ENCODE measurements around the gene ASIC2. TPM values are rescaled to one million over a fixed set of nuclear protein-coding genes. Genes with fewer than 3 reads are reported as not detected.
A peak's percentile ranks its signal among the peaks of the same experiment; 100 is the strongest.

ASIC2 gene
- total RNA-seq, 1 experiment from 2014 or later = not detected

DNA sequence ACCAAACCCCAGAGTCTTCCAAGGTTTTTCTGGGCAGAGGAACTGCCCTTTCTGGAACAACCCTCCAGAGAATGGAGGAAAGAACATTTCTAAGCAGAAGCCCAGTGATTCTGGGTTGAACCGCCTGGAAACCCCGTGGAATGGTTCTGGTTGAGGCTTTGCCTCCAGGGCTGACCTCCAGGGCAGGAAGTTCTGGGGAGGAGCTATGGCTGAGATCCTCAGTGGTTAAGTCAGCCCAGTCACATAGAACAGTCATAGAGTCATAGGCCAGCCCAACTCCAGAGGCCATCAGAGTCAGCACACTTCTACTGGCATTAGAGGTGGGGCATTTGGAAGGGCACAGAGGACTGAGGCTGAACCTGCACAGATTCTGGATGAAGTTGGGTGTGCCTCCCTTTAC lies 235.5 kb downstream of the ASIC2 start:
- Histone ChIP-seq H3K9me3 (no peaks in the 10 kb centered on the region), H3K27me3 (no peaks in the 10 kb centered on the region), H3K4me3 (no peak overlapping the region), H3K36me3 (no peaks in the 10 kb centered on the region)
- no peak for DNase-seq

DNA sequence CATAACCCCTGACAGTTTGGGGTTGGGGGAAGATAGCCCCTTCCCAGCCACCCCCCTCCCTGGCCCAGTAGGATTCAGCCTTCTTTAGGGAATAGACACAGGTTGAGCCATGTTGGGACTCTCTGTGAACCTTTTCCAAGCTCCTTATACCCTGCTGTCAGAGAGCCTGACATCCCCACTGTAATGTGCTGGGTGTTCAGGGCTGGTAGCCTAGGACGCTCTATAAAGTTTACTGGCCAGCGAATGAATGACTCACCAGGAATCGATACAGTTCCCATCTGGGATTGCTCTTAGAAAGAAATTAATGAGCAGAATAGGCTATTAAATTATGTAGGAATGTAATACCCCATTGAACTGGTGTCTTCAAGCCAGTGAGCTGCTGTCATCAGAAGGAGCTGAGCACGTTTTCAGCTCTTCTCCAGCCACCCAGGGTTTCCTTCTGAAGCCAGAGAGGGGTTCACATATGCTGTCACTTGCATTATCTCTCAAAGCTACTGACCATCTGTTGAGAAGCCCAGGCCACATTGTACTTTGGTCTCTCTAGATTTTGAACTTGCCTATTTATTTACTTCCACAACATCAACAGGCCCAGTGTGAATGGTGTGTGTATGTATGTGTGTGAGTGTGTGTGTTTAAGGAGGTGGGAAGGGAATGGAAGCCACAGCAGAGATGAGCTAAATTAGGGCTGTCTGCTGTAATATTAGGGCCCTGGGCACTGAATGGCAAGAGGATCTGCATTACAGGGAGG lies 236.5 kb downstream of the ASIC2 start:
- Histone ChIP-seq H3K36me3 (no peaks in the 10 kb centered on the region), H3K9me3 (no peaks in the 10 kb centered on the region), H3K27me3 (no peaks in the 10 kb centered on the region), H3K4me3 (no peak overlapping the region)
- DNase-seq = no peak

DNA sequence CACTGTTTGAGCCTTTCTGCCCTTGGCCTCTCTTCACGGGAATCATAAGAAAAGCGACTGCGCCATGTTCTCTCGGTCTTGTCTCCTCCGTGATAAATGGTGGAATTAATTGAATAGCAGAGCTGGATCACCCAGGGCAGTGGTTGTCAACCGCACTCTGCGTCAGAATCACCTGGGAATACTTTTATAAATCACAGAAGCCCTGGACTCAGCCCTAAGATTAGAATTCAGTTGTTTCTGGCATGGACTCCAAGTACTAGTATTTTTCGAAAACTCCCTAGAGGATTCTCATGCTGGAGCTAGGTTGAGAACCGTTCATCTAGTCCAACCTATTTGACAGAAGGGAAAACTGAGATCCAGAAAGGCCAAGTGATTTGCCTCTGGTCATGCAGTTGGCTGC lies 237.3 kb downstream of the ASIC2 start:
- no peaks in the 10 kb centered on the region for H3K27me3 ChIP-seq
- no peak overlapping the region for H3K4me3 ChIP-seq
- H3K36me3 ChIP-seq = no peaks in the 10 kb centered on the region
- no peak for DNase-seq
- no peaks in the 10 kb centered on the region for H3K9me3 ChIP-seq

DNA sequence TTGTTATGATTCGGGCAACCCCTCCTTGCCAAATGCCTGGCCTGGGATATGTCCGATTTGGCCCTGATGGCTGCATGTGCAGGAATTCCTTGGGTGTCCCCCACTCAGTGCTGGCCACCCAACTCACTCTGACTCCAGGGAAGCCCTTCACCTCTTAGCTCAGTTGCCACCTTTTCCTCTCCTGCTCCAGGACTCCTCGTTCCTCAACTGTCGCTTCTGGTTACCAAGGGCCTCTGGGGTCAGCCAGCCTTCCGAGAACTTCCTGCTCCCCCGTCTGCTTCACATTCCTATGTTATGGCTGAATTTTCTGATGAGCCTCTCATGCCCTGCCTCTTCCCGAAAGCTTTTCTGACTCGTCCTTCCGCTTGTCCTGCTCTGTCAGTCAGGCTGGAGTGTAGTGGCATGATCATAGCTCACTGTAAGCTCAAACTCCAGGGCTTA lies 237.9 kb downstream of the ASIC2 start:
- H3K36me3 ChIP-seq = no peaks in the 10 kb centered on the region
- no peaks in the 10 kb centered on the region for H3K27me3 ChIP-seq
- H3K4me3 ChIP-seq = no peak overlapping the region
- H3K9me3 ChIP-seq = no peaks in the 10 kb centered on the region
- no peak for DNase-seq

DNA sequence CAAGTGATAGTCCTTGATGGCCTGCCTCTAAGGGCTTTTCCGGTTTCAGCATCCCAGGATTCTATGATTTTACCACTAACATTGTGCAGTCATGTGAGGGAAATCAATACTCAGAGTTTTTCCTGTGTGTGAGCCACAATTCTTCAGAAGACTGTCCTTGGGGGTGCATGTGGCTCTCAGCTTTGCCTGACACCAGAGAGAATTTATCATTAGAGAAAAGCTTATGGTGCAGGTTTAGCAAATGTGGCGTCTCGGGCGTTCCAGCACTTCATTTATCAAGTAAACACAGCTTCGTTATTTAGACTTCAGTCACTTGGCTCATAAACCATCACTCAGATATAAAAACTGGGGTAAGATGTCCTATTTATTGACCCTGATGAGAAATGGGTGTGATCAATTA lies 238.7 kb downstream of the ASIC2 start:
- Histone ChIP-seq H3K4me3 (no peak overlapping the region), H3K36me3 (no peaks in the 10 kb centered on the region), H3K9me3 (no peaks in the 10 kb centered on the region), H3K27me3 (peaks cover 2% of the 10 kb centered on the region; the same call in 1 of the 2 replicates)
- no peak for DNase-seq

DNA sequence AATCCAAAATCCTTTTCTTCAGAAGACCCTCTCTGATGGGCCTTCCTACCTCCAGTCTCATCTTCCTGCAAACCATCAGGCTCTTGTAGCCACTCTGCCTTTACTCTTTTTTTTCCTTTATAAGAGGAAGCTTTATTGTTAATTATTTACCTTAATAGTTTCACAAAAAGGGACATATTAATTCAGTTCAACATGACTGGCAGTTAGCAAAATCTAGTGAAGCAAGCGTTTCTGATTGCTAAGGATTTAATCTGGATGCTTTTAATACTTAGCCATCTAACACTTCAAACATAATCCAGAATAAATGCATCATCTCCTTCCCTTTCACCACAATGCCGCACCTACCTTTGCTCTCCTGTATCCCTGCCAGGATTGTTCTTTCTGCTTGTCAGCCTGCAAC lies 239.4 kb downstream of the ASIC2 start:
- Histone ChIP-seq H3K27me3 (peaks cover 2% of the 10 kb centered on the region; the same call in 1 of the 2 replicates), H3K36me3 (no peaks in the 10 kb centered on the region), H3K4me3 (no peak overlapping the region), H3K9me3 (no peaks in the 10 kb centered on the region)
- no peak for DNase-seq

DNA sequence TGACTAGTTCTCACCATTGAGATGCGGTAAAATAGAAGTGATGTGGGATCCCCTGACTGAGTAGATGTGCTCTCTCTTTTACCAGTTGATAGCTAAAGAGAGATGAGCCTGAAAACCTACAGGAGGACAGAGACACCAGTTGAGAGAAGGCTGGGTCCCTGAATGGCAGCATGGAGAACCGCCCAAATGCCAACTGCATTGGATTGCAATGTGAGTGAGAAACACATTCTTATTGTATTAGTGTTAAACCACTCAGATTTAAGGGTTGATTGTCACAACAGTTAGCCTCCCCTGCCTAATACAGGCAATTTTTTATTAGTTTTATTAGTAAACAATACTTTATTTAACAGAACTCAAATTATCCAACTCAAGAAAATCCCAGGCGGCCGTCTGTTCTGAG lies 240.2 kb downstream of the ASIC2 start:
- Histone ChIP-seq H3K4me3 (no peak overlapping the region), H3K9me3 (no peaks in the 10 kb centered on the region), H3K27me3 (peaks cover 2% of the 10 kb centered on the region; the same call in 1 of the 2 replicates), H3K36me3 (no peaks in the 10 kb centered on the region)
- peak; percentile 6 for DNase-seq

DNA sequence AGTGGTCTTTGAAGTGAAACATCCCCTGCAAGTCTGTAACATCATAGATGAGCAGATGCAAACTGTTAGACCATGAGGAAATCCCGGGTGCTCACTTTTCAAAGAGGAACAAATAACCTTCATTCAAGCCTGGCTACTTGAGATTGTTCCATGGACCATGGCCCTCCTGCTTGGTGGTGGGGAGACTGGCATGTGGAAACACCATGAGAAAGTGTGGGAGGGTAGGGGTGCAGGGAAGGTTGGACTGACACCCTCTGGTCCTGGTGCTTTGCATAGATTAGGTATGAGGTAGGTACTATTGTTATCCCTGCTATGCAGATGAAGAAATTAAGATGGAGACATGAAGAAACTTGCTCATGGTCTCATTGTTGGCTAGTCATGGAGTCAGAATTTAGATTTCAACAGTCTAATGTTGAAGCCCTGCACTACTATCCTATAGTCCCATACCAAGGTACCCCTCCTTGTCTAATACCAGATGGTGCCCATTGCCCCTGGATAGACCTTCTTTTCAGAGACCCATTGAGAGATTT lies 242.4 kb downstream of the ASIC2 start:
- Histone ChIP-seq H3K36me3 (no peaks in the 10 kb centered on the region), H3K9me3 (no peaks in the 10 kb centered on the region), H3K4me3 (no peak overlapping the region), H3K27me3 (peaks cover 2% of the 10 kb centered on the region; the same call in 1 of the 2 replicates)
- no peak for DNase-seq

DNA sequence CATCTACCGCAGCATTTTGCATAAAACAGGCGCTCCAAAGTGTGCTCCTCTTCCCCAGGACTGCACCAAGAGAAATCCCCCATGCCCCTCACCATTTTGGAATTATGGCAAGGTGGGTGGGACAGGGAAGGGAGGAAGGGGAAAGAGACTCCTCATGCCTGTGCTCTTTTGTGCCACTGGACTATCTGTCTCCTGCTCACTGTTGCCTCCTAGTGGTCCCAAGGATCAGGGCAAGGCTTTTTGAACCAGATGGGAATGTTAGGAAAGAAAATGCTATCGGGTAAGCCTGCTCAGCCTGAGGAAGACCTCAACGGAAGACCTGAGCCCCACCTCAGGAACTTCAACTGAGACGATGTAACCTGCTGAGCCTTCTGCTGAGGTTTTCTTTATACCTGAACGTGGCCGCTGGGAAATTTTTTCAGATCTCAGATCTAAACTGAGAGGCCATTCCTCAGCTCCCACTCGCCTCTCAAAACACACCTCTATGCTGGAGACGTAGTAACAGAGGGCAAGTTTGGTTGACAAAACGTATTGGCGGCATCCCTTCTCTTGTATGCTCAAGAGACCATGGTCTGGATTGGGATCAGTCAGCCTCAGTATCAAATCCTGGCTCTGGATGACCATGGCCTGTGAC lies 243.2 kb downstream of the ASIC2 start:
- H3K9me3 ChIP-seq = no peaks in the 10 kb centered on the region
- DNase-seq = peak; percentile 19
- H3K4me3 ChIP-seq = no peak overlapping the region

DNA sequence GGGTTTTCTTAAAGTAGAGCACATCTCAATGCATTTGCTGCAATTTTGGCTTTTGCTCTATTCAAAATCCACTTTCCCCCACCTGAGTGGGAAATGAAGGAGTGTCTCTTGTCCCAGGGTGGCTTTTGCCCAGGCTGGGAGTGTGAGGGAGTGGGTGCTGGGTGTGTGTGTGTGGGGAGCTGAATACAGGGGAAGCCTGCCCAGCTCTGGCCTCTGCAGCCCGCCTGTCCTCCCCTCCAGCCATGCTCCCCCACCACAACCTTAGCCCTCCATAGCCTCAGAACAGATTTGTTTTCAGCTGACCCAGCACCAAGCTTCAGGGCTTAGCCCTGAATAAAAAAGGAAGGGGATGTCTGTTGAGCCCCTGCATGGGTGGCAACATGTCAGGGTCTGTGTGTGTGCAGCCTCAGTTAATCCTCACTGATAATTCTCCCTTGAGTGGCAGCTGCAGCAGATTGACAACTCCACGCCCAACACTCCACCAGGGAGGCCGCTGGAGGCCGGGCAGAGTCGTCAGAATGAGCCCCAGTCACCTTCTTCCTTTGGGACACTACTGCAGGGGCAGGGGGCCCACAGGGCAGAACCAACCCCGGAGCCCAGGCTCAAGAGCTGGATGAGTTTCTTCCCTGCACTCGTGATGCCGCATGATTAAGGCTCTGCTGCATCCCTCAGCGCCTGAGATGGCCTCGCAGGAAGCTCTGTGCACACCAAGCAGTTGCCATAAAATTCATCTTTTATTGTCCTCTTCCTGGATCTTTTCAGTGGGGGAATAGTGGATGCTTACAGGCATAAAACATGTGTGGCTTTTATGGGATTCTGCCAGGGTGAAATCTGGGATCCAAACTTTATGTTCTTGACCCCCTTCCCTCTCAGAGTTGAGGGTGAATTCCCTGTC lies 246.5 kb downstream of the ASIC2 start:
- no peak for DNase-seq
- Histone ChIP-seq H3K36me3 (no peaks in the 10 kb centered on the region), H3K27me3 (peaks cover 2% of the 10 kb centered on the region; the same call in 1 of the 2 replicates), H3K4me3 (no peak overlapping the region), H3K9me3 (no peaks in the 10 kb centered on the region)

More for the DNA sequence above, 243.2 kb downstream of the ASIC2 start:
- H3K27me3 ChIP-seq = peaks cover 2% of the 10 kb centered on the region; the same call in 1 of the 2 replicates
- no peaks in the 10 kb centered on the region for H3K36me3 ChIP-seq

DNA sequence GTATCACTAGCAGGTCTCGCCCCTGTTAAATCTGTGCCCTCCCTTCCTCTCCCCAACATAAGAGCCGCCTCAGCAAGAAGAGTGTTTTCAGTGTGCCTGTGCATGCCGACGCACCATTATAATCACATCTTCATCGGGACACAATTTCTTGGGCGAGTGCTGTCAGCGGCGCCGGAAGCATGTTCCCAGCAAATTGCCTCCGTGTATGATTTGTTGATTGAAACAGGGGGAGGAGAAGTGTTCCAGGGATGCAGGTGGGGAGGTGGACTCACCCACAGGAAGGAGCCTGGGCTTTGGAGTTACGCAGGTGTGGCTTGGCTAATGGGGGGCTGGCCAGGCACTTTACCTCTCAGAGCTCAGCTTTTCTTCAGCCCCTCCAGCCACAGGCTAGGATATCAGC lies 247.9 kb downstream of the ASIC2 start:
- H3K4me3 ChIP-seq = no peak overlapping the region
- no peaks in the 10 kb centered on the region for H3K9me3 ChIP-seq
- DNase-seq = no peak
- H3K27me3 ChIP-seq = peaks cover 2% of the 10 kb centered on the region; the same call in 1 of the 2 replicates
- no peaks in the 10 kb centered on the region for H3K36me3 ChIP-seq

DNA sequence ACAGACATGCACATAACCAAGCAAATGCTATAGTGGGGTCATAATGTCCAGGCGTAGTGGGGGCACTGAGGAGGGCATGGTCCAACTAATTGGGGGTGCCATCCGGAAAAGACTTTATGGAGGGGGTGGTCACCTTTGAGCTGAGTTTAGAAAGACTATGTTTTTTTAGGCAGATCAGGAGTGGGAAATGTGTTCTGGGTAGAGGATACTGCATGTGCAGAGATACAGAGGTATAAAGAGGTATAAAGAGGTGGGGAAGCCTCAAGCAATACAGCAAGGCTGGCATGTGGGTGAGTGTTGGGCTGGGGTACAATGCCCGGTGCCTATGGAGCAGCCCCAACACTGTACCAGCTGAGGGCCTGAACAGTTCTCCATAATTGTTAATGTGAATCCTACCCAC lies 248.3 kb downstream of the ASIC2 start:
- no peak for DNase-seq
- peaks cover 2% of the 10 kb centered on the region; the same call in 1 of the 2 replicates for H3K27me3 ChIP-seq

DNA sequence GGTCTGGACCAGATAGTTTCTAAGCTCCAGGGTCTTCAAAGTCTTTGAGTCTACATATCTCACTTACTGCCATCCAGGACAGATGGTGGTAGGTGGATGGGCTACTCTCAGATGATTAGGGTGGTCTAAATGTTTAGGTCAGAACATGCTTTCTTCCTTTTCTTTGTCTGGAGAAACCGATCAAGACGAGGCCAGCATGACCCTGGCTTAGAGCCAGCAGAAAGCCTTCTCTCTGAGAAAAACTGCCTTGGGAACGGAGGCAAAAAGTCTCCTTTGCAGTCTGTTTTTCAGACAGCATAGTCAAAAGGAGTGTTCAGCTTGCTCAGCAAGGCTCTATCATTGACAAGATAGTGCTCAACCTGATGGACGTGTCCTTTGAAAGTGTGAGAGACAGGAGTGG lies 252.6 kb downstream of the ASIC2 start:
- DNase-seq = no peak
- Histone ChIP-seq H3K27me3 (no peaks in the 10 kb centered on the region), H3K4me3 (no peak overlapping the region), H3K36me3 (no peaks in the 10 kb centered on the region), H3K9me3 (no peaks in the 10 kb centered on the region)

More for the DNA sequence above, 248.3 kb downstream of the ASIC2 start:
- H3K9me3 ChIP-seq = no peaks in the 10 kb centered on the region
- H3K4me3 ChIP-seq = no peak overlapping the region
- H3K36me3 ChIP-seq = no peaks in the 10 kb centered on the region

DNA sequence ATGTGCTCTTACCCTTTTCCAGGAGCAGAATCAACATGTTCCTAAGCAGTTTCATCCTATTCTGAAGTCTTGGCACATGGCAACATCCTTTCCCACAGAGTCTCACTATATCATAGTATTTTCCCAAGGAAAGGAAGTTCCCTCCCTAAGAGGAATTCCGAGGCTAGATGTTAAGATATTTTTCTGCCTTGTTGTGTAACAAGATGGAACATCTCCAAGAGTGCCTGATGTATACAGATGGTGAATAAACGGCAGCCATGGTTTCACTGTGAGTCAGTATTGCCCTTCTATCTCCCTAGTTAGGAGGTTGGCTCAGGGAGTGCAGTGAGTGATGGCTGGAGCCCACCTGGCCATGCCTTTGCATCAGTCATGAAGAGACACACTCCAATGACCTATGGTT lies 253.2 kb downstream of the ASIC2 start:
- Histone ChIP-seq H3K9me3 (no peaks in the 10 kb centered on the region), H3K4me3 (no peak overlapping the region), H3K27me3 (no peaks in the 10 kb centered on the region), H3K36me3 (no peaks in the 10 kb centered on the region)
- DNase-seq = peak; percentile 28

DNA sequence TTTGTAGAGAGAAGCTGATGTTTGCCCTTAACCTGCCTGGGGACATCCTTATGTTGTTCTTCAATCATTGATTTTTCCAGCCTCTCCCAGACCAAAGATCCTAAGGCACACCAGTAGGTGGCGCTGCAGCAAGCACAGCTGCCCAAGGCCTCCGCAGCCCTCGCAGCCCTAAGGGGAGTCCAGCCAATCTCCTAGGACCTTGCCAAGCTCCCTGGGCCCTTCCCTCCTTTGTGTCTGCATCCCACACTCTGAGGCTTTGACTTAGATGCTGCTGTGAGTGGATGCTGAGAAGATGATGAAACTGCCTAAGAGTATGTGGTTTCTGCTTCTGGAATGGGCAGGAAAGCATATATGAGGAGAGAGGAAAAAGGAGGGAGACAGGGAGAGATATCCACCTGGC lies 254.4 kb downstream of the ASIC2 start:
- Histone ChIP-seq H3K4me3 (no peak overlapping the region), H3K36me3 (no peaks in the 10 kb centered on the region), H3K27me3 (no peaks in the 10 kb centered on the region), H3K9me3 (no peaks in the 10 kb centered on the region)
- DNase-seq = peak; percentile 15

DNA sequence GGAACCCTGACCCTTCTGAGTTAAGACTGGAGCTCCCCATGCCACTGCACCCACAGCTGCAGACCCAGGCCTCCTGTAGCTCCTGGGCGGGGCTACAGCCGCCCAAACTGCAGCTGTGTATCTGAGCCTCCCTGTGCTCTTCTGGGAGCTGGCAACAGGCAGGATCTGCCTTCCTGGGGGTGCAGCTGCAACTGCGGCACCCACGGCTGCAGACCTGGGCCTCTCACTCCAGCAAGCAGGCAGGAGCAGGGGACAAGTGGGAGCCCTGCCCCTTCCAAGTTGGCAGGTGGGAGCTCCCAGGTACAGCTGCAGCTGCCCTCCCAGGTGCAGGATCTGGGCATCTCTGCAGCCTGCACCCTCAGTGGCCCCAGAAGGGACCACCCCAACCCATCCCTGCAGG lies 259.9 kb downstream of the ASIC2 start:
- no peak overlapping the region for H3K4me3 ChIP-seq
- no peaks in the 10 kb centered on the region for H3K36me3 ChIP-seq
- H3K27me3 ChIP-seq = peaks cover 7% of the 10 kb centered on the region
- no peaks in the 10 kb centered on the region for H3K9me3 ChIP-seq
- DNase-seq = no peak

DNA sequence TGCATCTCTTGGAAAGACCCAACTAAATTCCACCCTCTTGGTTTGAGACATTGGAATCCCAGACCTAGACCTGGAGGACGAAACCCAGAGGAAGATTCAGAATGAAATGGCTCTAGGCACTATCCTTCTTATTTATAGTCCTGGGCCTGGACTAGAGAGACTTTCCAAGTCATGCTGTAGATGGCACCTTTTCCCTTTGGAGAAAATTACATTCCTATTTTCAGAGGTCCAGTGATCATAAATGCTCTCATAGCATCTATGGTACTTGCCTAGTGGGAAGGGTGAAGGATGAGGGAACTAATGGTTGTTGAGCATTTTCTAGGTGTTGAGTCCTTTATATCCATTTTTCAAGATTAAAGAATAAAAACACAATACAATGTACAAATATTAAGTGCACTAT lies 264.3 kb downstream of the ASIC2 start:
- no peak for DNase-seq
- H3K36me3 ChIP-seq = no peaks in the 10 kb centered on the region
- H3K4me3 ChIP-seq = no peak overlapping the region
- no peaks in the 10 kb centered on the region for H3K9me3 ChIP-seq
- H3K27me3 ChIP-seq = peaks cover 7% of the 10 kb centered on the region
